Measurements from ENCODE around the gene TEKT3.

DNA sequence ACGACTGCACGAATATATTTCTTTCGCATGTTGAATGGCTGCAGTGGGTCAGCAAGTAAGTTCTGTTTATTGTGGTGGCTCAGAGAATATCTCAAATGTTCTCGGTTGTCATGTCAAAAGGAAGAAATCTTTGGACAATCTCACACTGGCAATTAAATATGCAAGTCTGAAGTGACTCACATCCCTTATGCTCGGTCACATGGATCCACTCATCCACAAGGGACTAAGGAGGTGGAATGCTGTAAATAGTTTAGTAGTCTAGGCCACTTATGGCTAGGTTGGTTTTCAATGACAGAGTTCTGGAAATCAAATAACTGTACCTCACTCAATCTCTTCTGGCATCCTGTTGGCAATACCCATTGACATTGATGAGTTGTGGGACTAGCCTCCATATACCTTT lies 43.2 kb downstream of the TEKT3 start:
- TF ChIP-seq CTCF (IDR thresholded peaks at IDR 0.05) (no peak), POLR2AphosphoS5 (IDR thresholded peaks at IDR 0.05) (no peak), POLR2A (IDR thresholded peaks at IDR 0.05; ENCODE audit: low read depth) (no peak)

Data from esophagus muscularis mucosa (tissue), 3 donors.